Fibroblast of lung (primary cell): ENCODE measurements around the gene GALNT2.

ENCODE experiments used
- EZH2 ChIP-seq: IDR thresholded peaks from 2 replicates; pipeline ENCODE4 v1.5.1; 2012; ENCODE audit warnings: low read length, control low read depth, mild to moderate bottlenecking; ENCODE audit errors: missing control alignments
- TF ChIP-seq, protein P1 (sequence below), 2 donors: IDR thresholded peaks in 1 of 2; conservative IDR thresholded peaks in 1 of 2; 1 replicate in 1 of 2; 2 replicates in 1 of 2; pipeline ENCODE4 v1.5.1; 2011 to 2012; ENCODE audit warnings: low read length in 2 of 2, control low read depth in 1 of 2, inconsistent platforms in 1 of 2, low read depth in 1 of 2, mild to moderate bottlenecking in 1 of 2

DNA sequence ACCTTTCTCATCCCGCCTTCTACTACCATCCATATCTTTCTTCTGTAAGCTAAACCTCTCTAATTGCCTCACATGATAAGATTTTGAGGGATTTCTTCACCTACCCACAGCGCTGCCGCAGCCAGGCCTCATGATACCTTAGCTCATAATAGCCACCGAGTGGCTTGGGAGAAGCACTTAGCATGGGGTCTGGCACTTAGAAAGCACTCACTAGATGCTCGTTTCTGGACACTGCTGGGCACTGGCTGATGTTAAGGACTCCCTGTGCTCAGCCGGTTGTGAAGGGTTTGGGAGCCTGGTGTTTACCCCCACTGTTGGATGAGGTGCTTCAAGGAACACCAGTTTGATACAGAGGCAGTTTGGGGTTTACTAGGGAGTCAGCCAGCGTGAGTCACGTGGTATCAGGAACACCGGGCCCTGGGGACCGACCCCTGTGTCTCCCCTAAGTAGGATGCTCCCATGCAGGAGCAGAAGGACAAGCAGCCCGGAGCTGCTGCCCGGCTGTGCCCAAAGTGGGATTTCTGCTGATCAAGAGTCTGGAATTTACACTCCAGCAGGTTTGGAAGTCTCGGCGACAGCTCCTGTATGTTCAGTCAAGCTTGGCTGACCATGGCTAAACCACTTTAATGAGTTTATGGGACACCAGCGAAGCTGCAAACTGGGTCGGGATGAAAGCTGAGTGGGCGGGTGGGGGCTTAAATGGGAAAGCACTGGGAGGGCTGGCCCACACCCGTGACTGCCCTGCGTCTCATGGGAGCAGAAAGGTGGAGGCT, 63.3 kb downstream of the GALNT2 start:
- TF ChIP-seq, protein P1, sequence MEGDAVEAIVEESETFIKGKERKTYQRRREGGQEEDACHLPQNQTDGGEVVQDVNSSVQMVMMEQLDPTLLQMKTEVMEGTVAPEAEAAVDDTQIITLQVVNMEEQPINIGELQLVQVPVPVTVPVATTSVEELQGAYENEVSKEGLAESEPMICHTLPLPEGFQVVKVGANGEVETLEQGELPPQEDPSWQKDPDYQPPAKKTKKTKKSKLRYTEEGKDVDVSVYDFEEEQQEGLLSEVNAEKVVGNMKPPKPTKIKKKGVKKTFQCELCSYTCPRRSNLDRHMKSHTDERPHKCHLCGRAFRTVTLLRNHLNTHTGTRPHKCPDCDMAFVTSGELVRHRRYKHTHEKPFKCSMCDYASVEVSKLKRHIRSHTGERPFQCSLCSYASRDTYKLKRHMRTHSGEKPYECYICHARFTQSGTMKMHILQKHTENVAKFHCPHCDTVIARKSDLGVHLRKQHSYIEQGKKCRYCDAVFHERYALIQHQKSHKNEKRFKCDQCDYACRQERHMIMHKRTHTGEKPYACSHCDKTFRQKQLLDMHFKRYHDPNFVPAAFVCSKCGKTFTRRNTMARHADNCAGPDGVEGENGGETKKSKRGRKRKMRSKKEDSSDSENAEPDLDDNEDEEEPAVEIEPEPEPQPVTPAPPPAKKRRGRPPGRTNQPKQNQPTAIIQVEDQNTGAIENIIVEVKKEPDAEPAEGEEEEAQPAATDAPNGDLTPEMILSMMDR (conservative IDR thresholded peaks at IDR 0.05 in 1 of 2, IDR thresholded peaks at IDR 0.05 in 1 of 2; ENCODE audit: low read depth in 1 of 2, low read length in 2 of 2) = no peak
- TF ChIP-seq EZH2 = no peak
